ENCODE data around the gene RARS1. TPM values are rescaled to one million over a fixed set of nuclear protein-coding genes. Genes with fewer than 3 reads are reported as not detected.

RARS1 gene
- total RNA-seq, 1 experiment from 2014 or later: 376 TPM

GRCh38 chr5:168467755-168468330 lies 18.4 kb upstream of the RARS1 start:
- Histone ChIP-seq H3K9me3 (replicated peaks) (no peaks in the 10 kb centered on the region), H3K27me3 (replicated peaks) (no peaks in the 10 kb centered on the region), H3K4me3 (no peak overlapping the region), H3K27ac (no peak overlapping the region; the same call in 1 of the 2 replicates), H3K4me1 (replicated peaks) (peaks cover 39% of the 10 kb centered on the region), H3K36me3 (no peaks in the 10 kb centered on the region; the same call in 1 of the 2 replicates)
- no peak for DNase-seq (ENCODE audit: low read depth in 1 of 2, low spot score in 2 of 2)

GRCh38 chr5:168468836-168469235 lies 17.4 kb upstream of the RARS1 start:
- Histone ChIP-seq H3K9me3 (replicated peaks) (no peaks in the 10 kb centered on the region), H3K27ac (peak overlapping the region; percentile 62), H3K36me3 (no peaks in the 10 kb centered on the region), H3K27me3 (replicated peaks) (no peaks in the 10 kb centered on the region), H3K4me1 (replicated peaks) (peaks cover 49% of the 10 kb centered on the region), H3K4me3 (no peak overlapping the region)
- peak; percentile 70 to 89 for DNase-seq (ENCODE audit: low read depth in 1 of 2, low spot score in 2 of 2)

GRCh38 chr5:168469816-168470215 lies 16.5 kb upstream of the RARS1 start:
- H3K9me3 ChIP-seq (replicated peaks): no peaks in the 10 kb centered on the region
- H3K27ac ChIP-seq: peak overlapping the region; percentile 62
- H3K27me3 ChIP-seq (replicated peaks): no peaks in the 10 kb centered on the region
- no peaks in the 10 kb centered on the region for H3K36me3 ChIP-seq
- H3K4me3 ChIP-seq: no peak overlapping the region
- DNase-seq (ENCODE audit: low read depth in 1 of 2, low spot score in 2 of 2): no peak
- peaks cover 59% of the 10 kb centered on the region for H3K4me1 ChIP-seq (replicated peaks)

GRCh38 chr5:168471785-168472184 lies 14.5 kb upstream of the RARS1 start:
- Histone ChIP-seq H3K36me3 (no peaks in the 10 kb centered on the region), H3K4me3 (no peak overlapping the region), H3K4me1 (replicated peaks) (peaks cover 77% of the 10 kb centered on the region), H3K27ac (peak overlapping the region; percentile 87), H3K9me3 (replicated peaks) (no peaks in the 10 kb centered on the region), H3K27me3 (replicated peaks) (no peaks in the 10 kb centered on the region)
- DNase-seq (ENCODE audit: low read depth in 1 of 2, low spot score in 2 of 2): peak; percentile 84 to 85

- Histone ChIP-seq H3K36me3 (no peaks in the 10 kb centered on the region), H3K4me3 (no peak overlapping the region), H3K9me3 (replicated peaks) (no peaks in the 10 kb centered on the region)
Measured at GRCh38 chr5:168472329-168472728, 13.9 kb upstream of the RARS1 start.

GRCh38 chr5:168474319-168474718 lies 12.0 kb upstream of the RARS1 start:
- H3K36me3 ChIP-seq: no peaks in the 10 kb centered on the region
- no peak overlapping the region for H3K4me3 ChIP-seq
- no peaks in the 10 kb centered on the region for H3K27me3 ChIP-seq (replicated peaks)
- H3K27ac ChIP-seq: peak overlapping the region; percentile 2; the same call in 1 of the 2 replicates
- no peaks in the 10 kb centered on the region for H3K9me3 ChIP-seq (replicated peaks)
- H3K4me1 ChIP-seq (replicated peaks): peaks cover 91% of the 10 kb centered on the region
- no peak for DNase-seq (ENCODE audit: low read depth in 1 of 2, low spot score in 2 of 2)

More at GRCh38 chr5:168472329-168472728, 13.9 kb upstream of the RARS1 start:
- DNase-seq (ENCODE audit: low read depth in 1 of 2, low spot score in 2 of 2): peak; percentile 88 to 95
- peaks cover 82% of the 10 kb centered on the region for H3K4me1 ChIP-seq (replicated peaks)
- no peaks in the 10 kb centered on the region for H3K27me3 ChIP-seq (replicated peaks)
- peak overlapping the region; percentile 87 for H3K27ac ChIP-seq

- Histone ChIP-seq H3K27ac (peak overlapping the region; percentile 70), H3K36me3 (no peaks in the 10 kb centered on the region), H3K4me3 (no peak overlapping the region), H3K27me3 (replicated peaks) (no peaks in the 10 kb centered on the region), H3K4me1 (replicated peaks) (peaks cover 73% of the 10 kb centered on the region), H3K9me3 (replicated peaks) (no peaks in the 10 kb centered on the region)
- peak; percentile 97 to 99 for DNase-seq (ENCODE audit: low read depth in 1 of 2, low spot score in 2 of 2)
Measured at GRCh38 chr5:168477060-168477459, 9.2 kb upstream of the RARS1 start.

- H3K36me3 ChIP-seq: no peaks in the 10 kb centered on the region
- no peaks in the 10 kb centered on the region for H3K9me3 ChIP-seq (replicated peaks)
- H3K4me1 ChIP-seq (replicated peaks): peaks cover 52% of the 10 kb centered on the region
- no peaks in the 10 kb centered on the region for H3K27me3 ChIP-seq (replicated peaks)
- no peak overlapping the region for H3K4me3 ChIP-seq
- peak in 1 of 2 experiments; percentile 48 for DNase-seq (ENCODE audit: low read depth in 1 of 2, low spot score in 2 of 2)
- peak overlapping the region; percentile 15 for H3K27ac ChIP-seq
Measured at GRCh38 chr5:168479166-168479565, 7.1 kb upstream of the RARS1 start.

GRCh38 chr5:168480601-168481000 lies 5.7 kb upstream of the RARS1 start:
- DNase-seq (ENCODE audit: low read depth in 1 of 2, low spot score in 2 of 2): no peak
- Histone ChIP-seq H3K27me3 (replicated peaks) (no peaks in the 10 kb centered on the region), H3K4me1 (replicated peaks) (peaks cover 37% of the 10 kb centered on the region), H3K27ac (no peak overlapping the region), H3K4me3 (no peak overlapping the region), H3K9me3 (replicated peaks) (no peaks in the 10 kb centered on the region), H3K36me3 (no peaks in the 10 kb centered on the region)

- Histone ChIP-seq H3K27me3 (replicated peaks) (no peaks in the 10 kb centered on the region), H3K36me3 (no peaks in the 10 kb centered on the region), H3K4me3 (no peak overlapping the region), H3K4me1 (replicated peaks) (peaks cover 36% of the 10 kb centered on the region), H3K27ac (no peak overlapping the region), H3K9me3 (replicated peaks) (no peaks in the 10 kb centered on the region)
- no peak for DNase-seq (ENCODE audit: low read depth in 1 of 2, low spot score in 2 of 2)
Measured at GRCh38 chr5:168481330-168481788, 4.9 kb upstream of the RARS1 start.

GRCh38 chr5:168482361-168482760 lies 3.9 kb upstream of the RARS1 start:
- Histone ChIP-seq H3K4me1 (replicated peaks) (peaks cover 28% of the 10 kb centered on the region), H3K27me3 (replicated peaks) (no peaks in the 10 kb centered on the region), H3K27ac (no peak overlapping the region), H3K36me3 (peaks cover 1% of the 10 kb centered on the region; the same call in 1 of the 2 replicates), H3K4me3 (no peak overlapping the region), H3K9me3 (replicated peaks) (no peaks in the 10 kb centered on the region)
- DNase-seq (ENCODE audit: low read depth in 1 of 2, low spot score in 2 of 2): no peak

- DNase-seq (ENCODE audit: low read depth in 1 of 2, low spot score in 2 of 2): no peak
- H3K9me3 ChIP-seq (replicated peaks): no peaks in the 10 kb centered on the region
- no peak overlapping the region for H3K27ac ChIP-seq
- no peaks in the 10 kb centered on the region for H3K27me3 ChIP-seq (replicated peaks)
- H3K36me3 ChIP-seq: peaks cover 68% of the 10 kb centered on the region
- H3K4me1 ChIP-seq (replicated peaks): peaks cover 10% of the 10 kb centered on the region
- no peak overlapping the region for H3K4me3 ChIP-seq
Measured at GRCh38 chr5:168489059-168489458, 2.8 kb downstream of the RARS1 start.

GRCh38 chr5:168494057-168494555 lies 7.8 kb downstream of the RARS1 start:
- Histone ChIP-seq H3K27ac (no peak overlapping the region), H3K4me3 (no peak overlapping the region), H3K36me3 (peaks cover 97% of the 10 kb centered on the region), H3K9me3 (replicated peaks) (no peaks in the 10 kb centered on the region), H3K4me1 (replicated peaks) (no peaks in the 10 kb centered on the region), H3K27me3 (replicated peaks) (no peaks in the 10 kb centered on the region)
- DNase-seq (ENCODE audit: low read depth in 1 of 2, low spot score in 2 of 2): no peak

GRCh38 chr5:168502563-168503237 lies 16.4 kb downstream of the RARS1 start:
- peaks cover 93% of the 10 kb centered on the region for H3K36me3 ChIP-seq
- H3K9me3 ChIP-seq (replicated peaks): no peaks in the 10 kb centered on the region
- H3K4me3 ChIP-seq: no peak overlapping the region
- H3K27me3 ChIP-seq (replicated peaks): no peaks in the 10 kb centered on the region
- H3K4me1 ChIP-seq (replicated peaks): no peaks in the 10 kb centered on the region
- DNase-seq (ENCODE audit: low read depth in 1 of 2, low spot score in 2 of 2): no peak
- no peak overlapping the region for H3K27ac ChIP-seq
